HG02981 (cell line): ENCODE results near the gene RNF181.
"Not testable (repeated sequence)": the region's sequence is repeated elsewhere in the genome, so short reads cannot be mapped to it uniquely, and the experiment has no call there.

Experiments
- ATAC-seq: cut with Tn5 transposase; IDR thresholded peaks from one replicate; pipeline ENCODE4 v1.9.1; 2021; ENCODE audit warnings: mild to moderate bottlenecking, moderate library complexity; ENCODE audit not compliant: unreplicated experiment

The RNF181 gene

DNA sequence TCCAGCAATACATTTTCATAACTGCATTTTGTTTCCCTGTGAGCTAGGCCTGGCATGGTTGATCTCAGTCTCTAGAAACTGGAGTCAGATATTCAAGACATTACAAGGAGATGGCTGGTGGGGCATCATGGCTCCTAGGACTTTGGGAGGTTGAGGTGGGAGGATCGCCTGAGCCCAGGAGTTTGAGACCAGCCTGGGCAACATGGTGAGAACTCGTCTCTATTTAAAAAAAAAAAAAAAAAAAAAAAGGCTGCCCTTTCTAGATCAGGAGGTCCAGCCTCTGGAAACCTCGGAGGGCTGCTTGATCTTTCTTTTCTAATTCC, 18.5 kb upstream of the RNF181 start:
- no peak for ATAC-seq

DNA sequence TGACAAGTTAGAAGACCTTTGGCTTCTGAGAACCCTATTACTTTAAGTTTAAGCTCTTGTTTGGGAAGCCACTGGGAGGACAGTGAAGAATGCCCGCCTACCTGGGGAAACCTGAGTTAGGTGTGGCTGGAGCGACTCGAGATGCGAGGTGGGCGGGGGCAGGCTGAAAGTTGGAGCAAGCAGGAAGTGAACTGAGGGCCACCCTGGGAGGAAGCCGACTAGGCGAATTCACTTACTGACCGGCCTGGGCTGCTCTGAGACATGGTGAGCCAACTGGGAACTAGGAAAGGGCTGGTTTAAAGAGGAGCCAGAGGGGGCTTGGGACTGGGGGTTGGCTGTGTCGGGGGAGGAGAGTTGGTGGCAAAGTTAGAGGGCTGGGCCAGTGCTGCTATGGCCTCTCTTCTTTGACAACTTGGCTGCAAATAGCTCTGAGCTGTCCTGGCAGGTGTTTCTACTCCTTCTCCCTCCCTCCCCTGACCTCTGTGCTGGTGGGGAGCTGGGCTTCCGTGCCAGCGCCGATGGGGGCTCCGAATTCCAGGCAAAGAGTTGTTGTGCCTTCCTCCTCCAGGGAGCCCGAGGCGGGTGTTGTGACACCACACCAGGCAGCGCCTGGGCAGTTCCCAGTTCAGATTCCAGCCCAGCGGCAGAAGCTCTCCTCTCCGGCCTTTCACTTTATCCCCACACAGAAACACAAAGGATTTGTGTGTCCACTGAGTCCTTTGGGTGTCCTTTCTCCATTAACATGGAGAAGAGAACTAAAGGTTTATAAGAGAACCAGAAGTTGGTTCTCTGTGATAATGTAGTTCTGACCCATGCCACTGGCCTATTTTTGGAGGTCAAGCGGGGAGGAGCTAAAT, 17.9 kb upstream of the RNF181 start, which contains the start of gene VAMP8:
Gene VAMP8, plus strand, starts transcription at position 201 of the 857 bp plus-strand sequence. Its CDS starts 61 bp downstream, at position 262.
- peak; percentile 54 for ATAC-seq

DNA sequence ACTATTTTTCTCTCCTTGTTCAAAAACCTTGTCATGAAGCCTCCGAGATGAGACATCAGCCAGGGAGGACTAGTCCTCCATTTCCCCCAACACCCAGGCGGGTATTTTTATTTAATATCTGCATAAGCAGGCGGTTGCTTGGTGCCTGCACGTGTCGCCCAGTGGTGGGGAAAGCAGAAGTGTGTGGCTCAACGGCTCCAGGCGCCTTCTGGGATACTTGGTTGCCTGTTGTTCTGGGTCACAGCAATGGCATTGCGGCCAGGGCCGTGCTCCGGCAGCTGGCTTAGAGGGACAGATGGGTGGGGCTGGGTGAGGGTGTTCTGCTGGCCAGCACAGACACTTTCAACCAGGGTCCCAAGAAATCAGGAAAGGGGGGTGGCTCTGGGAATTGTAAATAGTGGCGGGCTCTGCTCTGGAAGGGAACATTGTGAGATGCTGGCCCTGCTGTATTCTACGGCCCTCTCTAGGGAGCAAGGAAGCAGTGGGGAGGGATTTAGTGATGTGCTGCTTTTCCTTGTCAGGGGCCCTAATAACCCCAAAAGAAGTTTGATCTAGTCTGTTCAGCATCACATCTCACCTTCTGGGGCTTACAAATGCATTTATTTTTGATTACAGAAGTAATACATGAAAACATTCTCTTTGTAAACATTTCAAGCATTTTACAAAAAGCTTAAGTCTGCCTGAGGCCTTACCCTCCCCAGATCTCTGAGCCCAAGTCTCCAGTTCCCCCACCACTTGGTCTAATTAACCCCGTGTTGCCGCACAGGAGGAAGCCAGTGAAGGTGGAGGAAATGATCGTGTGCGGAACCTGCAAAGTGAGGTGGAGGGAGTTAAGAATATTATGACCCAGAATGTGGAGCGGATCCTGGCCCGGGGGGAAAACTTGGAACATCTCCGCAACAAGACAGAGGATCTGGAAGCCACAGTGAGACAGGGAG, 17.0 kb upstream of the RNF181 start:
- ATAC-seq: peak; percentile 55

DNA sequence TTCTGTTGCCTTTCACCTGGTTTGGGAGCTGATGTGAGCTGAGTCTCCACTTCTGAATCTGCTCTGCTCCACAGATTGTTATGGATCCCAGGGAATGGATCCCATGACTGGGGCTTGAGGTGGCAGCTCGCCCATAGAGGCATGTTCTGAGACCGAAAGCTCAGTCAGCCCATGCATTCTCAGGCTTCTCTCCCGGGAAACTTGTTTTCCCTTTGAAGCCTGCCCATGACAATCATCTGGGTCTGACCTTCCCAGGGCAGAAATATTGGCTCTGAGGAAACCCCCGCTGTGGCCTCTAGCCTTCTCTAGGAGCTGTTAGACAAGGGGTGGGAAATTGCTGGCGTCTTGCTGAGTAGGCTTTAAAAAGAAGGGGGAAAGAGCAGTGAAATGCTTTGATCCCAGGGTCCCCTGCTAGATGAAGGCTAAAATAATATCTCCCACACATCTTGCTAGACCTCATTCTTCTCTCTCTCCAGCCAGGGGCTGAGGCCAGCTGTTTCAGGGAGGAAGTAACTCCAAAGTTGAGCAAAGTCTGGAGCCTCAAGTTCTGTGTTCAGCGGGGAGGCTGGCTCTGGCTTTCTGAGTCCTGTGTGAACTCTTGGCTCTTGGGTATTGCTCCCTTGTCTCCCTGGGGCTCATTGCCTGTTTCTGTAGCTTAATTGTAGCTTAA, 16.1 kb upstream of the RNF181 start:
- no peak for ATAC-seq

DNA sequence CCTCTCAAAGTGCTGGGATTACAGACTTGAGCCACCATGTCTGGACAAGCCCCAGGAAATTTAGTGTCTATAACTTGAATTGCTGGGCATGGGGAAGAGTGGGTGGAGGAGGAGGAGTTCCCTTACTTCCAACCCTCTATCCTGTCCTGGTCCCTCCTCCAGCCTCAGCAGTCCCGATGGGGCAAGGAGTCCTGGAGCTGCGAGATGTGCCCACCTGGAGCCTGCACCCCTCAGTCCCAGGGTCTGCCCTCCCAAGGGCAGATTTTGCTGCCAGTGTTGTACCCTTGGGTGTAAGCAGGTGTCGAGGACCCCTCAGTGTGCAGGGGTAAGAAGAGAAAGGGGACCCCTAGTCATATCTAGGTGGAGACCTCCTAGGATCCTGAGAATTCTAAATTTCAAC, 15.3 kb upstream of the RNF181 start:
- ATAC-seq: no peak

DNA sequence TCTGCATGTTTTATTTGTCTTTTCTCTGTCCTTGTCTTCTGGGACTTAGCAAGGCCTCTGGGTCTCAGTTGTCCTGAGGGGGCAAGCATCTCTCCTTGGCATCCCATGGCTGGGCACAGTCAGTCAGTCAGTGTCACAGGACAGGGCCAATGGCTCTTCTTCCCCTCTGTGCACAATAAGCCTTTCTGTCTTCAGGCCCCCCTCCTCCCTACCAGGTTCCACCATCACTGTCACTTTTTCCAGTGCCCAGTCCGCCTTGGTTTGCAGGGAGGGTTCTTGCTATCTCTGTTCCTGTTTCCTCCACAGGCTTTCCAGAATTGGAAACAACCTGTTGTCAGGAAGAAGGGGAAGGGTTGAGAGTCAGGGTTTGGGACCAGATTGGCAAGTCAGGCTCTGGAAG, 13.1 kb upstream of the RNF181 start:
- no peak for ATAC-seq

DNA sequence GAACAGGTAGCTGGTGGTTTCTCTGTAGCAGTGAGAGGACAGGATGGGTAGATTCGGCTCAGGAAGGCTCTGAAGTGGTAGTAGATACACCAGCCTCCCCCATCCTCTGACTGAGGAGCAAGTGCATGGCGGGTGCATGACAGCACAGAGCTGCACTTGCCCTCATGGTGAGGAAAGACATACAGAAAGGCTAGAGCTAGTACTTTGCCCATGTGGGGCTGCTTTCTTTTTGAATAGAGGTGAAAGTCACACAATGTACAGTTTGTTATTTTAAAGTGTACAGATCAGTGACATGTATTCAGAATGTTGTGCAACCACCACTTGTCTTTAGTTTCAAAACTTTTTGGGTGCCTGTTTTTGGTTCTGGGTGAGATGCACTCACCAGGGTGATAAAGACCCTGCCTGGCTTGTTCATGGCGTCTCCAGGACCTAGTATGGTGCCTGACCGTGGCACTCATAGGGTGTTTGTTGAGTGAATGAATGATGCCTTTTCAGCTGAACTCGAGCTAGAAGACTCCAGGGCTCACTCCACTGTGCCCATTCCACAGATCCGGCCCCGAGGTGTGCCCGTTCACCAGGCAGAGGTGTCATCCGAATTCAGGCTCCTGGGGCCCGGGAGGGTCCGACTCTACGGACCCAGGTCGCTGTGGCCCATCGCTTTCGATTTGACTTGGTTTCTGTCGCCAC, 11.7 kb upstream of the RNF181 start:
- ATAC-seq: peak; percentile 40

DNA sequence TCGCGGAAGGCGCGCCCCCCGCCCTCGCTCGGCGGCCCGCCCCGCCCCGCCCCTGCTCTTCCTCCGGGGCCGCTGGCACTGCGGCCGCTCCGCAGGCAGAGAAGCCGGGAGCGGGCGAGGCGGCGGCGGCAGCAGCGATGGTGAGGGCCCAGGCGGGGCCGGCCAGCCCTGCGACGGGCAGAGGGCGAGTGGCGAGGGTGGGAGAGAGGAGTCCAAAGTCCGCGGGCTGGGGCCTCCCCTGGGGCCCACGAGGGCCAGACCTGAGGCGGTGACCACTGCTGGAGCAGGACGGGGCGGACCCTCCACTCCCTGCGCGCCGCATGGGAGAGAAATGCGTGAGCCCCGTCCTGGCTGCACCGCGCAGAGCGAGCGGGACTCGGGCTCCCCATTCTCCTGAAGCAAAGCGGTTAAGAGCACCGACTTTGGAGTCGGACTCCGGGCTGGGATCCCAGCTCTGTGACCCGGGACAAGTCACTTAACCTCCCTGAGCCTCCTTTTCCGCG, 11.1 kb upstream of the RNF181 start, which contains the start of gene VAMP5:
Gene VAMP5, plus strand, starts transcription at position 78 of the 503 bp plus-strand sequence. Its CDS starts 60 bp downstream, at position 138.
- ATAC-seq: peak; percentile 29

DNA sequence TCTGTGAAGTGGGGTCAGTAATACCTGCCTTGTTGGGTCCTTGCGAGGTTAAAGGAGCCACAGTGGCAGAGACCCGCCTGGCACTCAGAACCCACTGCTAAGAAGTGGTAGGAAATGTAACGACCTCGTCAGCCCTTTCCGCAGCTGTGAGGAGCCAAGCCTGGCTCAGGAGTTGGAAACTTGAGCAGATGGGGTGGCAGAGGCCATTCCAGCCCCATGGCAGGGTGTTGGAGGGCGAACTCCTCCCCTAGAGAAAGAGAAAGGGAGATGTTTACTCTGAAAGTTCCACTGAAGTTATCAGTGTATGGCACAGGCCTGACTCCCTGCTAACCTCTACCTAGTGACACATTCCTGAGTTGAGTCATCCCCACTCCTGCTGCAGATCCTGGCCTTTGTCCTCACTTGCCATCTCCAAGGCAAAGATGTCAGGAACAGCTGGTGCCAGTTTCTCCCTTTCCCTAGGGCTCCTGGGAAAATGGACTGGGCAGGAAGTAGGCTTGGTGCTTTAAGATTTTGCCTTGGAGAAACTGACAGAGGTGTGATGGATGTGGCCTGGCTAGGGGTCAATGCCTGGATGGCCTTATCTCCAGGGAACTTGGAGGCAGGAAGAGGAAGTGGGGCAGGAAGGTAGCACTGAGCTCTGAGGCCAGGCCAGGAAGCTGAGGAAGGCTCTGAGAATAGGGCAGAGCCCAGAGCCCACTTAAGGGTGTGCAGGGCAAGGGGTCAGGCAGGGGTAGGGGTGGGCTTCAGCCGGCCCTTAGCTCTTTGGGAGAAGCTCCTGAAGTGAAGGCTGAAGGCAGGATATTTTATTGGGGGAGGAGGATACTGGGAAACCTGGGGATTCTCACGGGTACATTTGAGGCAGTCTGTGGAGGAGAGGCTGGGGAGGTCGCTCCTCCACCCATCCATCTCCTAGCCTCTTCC, 10.4 kb upstream of the RNF181 start:
- peak; percentile 46 for ATAC-seq

DNA sequence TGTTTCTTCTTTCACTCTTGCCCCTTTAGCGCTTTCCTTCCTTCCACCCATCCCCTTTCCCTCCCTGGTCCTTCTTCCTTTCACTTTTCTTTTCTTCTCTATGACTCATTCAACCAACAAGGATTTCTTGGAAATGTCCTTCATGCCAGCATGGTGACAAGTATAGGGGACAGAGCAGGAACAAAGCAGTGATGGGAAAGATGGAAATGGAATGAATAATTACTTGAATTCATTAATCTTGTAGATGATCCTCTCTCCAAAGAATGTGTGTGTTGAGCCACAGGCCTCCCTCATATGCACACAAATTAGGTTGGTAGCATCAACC, 9.8 kb upstream of the RNF181 start:
- ATAC-seq: no peak

DNA sequence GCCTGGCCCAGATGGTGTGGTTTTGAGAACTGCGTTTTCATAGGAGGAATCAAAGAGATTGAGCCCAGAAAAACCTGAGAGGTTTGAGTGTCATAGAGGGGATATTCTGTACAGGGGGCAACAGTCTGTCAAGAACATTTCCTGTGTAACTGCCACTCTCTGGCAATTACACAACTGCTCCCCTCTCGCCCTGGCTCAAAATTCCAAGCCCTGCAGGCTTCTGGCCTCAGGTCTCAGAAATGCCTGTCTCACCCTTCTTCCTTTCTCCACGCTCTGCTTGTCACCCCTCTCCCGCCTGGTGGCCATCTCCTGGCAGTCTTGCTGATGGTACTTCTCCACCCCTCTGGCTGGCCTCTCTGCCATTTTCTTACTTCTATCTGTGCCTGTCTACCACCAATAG, 7.3 kb upstream of the RNF181 start:
- ATAC-seq: no peak

DNA sequence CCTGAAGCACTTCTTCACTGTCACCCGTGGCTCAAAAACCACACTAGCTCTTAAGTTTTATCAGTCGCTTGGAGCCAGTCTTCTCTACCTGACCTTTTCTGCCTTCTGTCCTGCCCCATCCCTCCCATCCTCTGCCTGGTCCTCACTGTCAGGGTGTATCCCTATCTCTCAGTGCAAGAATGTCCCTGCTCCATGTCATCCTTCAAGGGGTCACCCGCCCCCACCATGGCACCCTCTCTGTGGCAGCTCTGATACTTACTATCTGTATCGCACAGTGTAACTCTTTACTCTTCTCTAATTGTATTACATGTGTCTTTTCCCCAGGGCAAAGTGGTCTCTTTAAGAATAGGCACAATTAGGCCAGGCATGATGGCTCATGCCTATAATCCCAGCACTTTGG, 6.9 kb upstream of the RNF181 start:
- no peak for ATAC-seq

DNA sequence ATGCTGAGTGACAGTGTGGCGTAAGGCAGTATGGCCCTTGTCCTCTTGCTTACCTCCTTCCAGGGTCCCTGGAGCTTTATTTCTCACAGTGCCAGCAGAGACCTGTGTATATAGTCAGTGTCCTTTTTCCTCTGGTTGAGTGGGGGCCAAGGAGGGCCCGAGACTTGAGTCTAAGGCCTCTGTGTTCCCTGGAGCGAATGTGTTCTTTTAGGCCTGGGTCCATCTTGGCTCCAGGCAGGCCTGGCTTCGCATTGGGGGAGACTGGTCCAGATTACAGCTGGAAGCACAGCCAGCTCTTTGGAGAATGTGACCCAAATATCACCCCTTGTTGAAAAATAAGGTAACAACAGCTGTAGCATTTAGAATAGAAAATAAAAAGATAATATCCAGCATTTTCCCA, 6.4 kb upstream of the RNF181 start:
- no peak for ATAC-seq

DNA sequence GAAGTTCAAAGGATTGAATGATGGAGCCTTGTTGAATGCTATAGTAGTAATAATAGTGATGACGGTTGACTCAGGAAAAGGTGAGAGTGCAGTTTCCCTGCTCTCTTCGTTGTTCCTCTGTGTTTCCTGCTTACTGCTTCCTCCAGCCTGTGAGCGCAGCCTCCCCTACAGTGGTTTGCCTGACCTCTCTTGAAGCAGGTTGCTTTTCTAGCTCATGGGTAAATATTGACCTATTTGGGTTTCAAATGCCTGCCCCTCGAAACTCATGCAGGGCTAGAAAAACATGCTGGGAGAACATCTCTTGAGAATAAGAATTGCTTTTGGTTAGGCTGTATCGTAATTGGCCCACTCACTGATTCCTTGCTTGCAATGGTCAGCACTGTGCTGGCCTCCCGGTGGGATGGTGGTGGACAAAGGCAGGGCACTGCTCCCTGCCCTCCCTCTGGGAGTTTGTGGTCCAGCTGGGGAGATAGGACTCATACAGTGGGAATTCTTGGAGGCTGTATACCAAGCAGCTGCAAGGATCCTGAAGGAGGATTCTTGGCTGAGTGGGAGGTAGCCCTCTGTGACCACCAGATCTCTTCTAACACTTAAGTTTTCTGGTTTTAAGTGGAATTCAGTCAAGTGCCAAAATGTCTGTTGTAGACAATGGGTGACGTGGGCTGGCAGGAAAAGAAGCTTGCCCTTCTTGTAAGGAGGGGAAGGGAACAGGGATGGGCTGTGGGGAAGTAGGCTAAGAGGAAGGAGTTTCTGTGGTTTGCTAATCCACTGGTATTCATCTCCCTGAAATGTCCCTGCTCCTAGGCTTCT, 5.4 kb upstream of the RNF181 start:
- no peak for ATAC-seq

DNA sequence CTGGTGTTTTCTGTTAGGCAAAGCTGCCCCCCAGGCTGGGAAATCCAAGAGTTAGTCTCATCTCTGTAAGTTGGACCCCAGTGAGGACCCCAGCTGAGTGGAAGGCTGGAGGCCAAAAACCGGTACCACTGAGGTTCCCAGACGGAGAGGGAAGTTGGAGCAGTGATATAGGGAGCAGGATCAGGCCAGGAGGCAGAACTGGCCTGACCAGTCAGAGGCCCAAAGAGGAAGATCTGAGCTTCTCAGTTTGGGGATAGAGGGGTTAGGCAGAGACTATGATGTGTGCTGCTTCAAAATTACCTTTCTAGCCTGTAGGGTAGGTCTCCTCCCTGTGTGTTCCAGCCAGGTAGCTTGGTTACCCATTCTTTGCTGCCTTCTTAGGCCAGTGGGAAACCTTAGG, 4.6 kb upstream of the RNF181 start:
- no peak for ATAC-seq

DNA sequence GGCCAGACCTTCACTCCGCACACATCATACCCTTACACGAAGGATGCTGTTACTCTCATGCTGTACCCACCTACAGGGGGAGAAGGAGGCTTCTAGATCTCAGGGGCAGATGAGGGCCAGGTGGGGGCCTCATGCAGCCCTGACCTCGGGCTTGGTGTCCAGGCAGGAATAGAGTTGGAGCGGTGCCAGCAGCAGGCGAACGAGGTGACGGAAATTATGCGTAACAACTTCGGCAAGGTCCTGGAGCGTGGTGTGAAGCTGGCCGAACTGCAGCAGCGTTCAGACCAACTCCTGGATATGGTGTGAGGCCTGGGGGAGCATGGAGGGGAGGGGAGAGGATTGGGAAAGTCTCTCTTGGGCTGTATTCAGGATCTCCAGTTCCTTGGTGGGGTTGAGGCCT, 4.0 kb upstream of the RNF181 start:
- ATAC-seq: no peak

DNA sequence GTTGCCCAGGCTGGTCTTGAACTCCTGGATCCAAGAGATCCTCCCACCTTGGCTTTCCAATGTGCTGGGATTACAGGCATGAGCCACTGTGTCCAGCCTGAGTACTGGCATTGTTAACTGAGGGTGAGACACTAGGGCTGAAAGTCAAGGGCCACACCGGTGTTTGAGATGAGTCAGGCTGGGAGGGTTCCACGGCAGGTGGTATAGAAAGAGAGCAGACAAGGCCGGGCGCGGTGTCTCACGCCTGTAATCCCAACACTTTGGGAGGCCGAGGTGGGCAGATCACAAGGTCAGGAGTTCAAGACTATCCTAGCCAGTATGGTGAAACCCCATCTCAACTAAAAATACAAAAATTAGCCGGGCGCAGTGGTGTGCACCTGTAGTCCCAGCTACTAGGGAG, 3.2 kb upstream of the RNF181 start:
- not testable (repeated sequence) for ATAC-seq

DNA sequence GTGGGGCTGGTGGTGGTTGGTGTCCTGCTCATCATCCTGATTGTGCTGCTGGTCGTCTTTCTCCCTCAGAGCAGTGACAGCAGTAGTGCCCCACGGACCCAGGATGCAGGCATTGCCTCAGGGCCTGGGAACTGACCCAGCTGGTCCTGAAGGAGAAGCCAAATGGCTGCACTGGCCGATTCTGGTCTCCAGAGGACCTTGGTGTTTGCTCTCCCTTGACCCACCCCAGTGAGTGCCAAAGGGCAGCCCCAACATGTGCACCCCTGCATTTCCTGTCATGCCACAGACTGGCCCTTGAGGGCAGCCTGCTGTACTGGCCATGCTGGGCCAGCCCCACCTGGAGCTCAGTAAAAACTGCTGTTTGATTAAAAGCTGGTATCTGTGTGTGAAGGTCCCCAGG, 2.5 kb upstream of the RNF181 start:
- no peak for ATAC-seq
